Measurements from ENCODE around the gene PANK3. TPM values are rescaled to one million over a fixed set of nuclear protein-coding genes. Genes with fewer than 3 reads are reported as not detected.

The PANK3 gene
- total RNA-seq, 1 donor: 71.7 TPM

DNA sequence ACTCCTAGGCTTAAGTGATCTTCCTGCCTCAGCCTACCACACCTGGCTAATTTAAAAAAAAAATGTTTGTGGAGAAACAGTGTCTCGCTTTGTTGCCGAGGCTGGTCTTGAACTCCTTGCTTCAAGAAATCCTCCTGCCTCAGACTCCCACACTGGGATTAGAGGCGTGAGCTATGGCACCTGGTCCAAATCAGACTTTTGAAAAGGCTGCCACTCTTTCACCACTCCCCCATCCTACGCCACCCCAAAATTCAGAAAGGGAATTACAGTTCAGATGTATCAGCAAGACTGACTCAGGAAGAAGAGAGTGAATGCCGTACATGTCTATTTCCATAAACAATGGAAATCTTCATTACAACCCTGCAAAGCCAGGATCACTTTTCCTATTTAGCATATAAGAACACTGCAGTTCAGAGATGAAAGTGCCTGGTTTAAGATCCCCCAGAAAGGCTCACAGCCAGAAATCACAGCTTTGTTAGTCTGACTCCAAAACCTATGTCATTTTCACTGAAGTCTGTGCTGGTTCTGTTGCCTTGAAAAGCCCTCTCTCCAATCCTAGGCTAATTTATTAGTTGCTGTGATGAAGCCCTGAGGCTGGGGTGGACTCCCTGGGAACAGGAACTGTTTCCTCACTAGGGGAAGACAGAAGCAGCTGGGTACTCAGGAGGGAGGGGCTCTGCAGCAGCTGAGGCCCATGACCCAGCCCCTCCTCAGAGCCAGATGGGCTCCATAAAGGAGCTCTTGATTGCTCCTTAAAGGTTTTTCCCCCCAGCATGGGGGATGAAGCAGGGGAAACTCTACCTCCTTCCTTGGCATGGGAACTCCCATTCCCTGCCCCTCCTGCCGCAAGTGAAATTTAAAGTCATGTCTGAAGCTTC is 46.9 kb downstream of the PANK3 start:
- no peak overlapping the region for H3K4me3 ChIP-seq (ENCODE audit: low read depth, low read length)
- no peak for DNase-seq (ENCODE audit: low read depth)
- TF ChIP-seq, protein P1, sequence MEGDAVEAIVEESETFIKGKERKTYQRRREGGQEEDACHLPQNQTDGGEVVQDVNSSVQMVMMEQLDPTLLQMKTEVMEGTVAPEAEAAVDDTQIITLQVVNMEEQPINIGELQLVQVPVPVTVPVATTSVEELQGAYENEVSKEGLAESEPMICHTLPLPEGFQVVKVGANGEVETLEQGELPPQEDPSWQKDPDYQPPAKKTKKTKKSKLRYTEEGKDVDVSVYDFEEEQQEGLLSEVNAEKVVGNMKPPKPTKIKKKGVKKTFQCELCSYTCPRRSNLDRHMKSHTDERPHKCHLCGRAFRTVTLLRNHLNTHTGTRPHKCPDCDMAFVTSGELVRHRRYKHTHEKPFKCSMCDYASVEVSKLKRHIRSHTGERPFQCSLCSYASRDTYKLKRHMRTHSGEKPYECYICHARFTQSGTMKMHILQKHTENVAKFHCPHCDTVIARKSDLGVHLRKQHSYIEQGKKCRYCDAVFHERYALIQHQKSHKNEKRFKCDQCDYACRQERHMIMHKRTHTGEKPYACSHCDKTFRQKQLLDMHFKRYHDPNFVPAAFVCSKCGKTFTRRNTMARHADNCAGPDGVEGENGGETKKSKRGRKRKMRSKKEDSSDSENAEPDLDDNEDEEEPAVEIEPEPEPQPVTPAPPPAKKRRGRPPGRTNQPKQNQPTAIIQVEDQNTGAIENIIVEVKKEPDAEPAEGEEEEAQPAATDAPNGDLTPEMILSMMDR (IDR thresholded peaks at IDR 0.05; ENCODE audit: insufficient read depth, low read depth, low read length): no peak

DNA sequence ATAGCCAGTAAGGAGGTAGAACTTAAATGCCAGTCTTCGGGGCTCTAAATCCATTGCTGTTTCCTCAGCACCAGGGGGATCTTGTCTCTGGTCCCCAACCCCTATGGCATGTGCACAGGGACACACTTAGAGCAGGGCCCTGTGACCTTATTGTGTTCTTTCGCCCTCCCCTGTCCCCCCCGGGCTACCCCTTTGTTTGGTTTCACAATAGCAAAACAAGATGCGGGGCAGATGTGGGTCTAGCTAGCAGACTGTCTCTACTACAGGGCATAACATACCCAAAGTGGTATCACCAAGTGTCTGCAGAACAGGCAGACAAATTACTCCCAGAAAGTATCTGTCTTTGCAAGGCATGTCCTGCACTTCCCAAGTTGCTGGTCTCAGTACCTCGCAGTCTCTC is 48.0 kb downstream of the PANK3 start:
- DNase-seq (ENCODE audit: low read depth): no peak
- TF ChIP-seq, protein P1 (IDR thresholded peaks at IDR 0.05; ENCODE audit: insufficient read depth, low read depth, low read length): no peak
- no peak overlapping the region for H3K4me3 ChIP-seq (ENCODE audit: low read depth, low read length)

DNA sequence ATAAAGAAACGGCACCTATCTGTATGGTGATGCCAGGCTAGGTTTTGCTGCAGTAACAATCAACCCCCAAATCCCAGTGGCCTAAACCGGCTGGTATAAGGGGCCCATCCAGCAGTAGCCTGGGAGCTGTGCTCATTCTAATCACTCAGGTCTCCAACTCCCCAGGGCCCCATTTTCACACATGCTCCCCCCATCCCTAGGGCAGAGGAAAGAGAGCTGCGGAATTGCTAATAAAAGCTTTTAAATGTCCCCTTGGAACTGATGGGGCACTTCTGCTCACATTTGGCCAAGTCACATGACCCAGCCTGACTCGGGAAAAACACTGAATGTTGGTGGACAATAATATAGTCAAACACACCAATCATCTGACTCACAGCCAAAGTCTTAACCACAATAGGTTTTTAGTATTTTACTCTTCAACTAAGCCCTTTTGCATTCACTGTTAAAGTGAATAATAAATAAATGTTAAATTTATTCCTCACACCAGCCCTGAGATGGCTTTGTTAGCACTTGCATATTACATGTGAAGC is 48.5 kb downstream of the PANK3 start:
- TF ChIP-seq, protein P1 (IDR thresholded peaks at IDR 0.05; ENCODE audit: insufficient read depth, low read depth, low read length): no peak
- H3K4me3 ChIP-seq (ENCODE audit: low read depth, low read length): no peak overlapping the region
- no peak for DNase-seq (ENCODE audit: low read depth)

DNA sequence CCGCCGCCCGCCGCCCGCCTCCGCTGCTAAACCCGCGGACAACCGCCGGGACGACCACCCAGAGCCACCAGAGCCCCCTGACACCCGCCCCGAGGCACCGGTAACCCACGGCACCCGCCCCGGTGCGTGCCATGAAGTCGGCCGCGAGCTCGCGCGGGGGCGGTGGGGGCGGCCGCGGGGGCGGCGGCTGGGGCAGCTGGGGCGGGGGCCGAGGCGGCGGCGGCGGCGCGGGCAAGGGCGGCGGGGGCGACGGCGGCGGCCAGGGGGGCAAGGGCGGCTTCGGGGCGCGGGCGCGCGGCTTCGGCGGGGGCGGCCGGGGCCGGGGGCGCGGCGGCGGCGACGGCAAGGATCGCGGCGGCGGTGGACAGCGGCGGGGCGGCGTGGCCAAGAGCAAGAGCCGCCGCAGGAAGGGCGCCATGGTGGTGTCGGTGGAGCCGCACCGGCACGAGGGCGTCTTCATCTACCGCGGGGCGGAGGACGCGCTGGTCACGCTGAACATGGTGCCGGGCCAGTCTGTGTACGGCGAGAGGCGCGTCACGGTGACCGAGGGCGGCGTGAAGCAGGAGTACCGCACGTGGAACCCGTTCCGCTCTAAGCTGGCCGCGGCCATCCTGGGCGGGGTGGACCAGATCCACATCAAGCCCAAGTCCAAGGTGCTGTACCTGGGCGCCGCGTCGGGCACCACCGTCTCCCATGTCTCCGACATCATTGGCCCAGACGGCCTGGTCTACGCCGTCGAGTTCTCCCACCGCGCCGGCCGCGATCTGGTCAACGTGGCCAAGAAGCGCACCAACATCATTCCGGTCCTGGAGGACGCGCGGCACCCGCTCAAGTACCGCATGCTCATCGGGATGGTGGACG is 49.6 kb downstream of the PANK3 start:
- H3K4me3 ChIP-seq (ENCODE audit: low read depth, low read length): peak overlapping the region; percentile 32
- DNase-seq (ENCODE audit: low read depth): peak; percentile 4
- TF ChIP-seq, protein P1 (IDR thresholded peaks at IDR 0.05; ENCODE audit: insufficient read depth, low read depth, low read length): no peak

DNA sequence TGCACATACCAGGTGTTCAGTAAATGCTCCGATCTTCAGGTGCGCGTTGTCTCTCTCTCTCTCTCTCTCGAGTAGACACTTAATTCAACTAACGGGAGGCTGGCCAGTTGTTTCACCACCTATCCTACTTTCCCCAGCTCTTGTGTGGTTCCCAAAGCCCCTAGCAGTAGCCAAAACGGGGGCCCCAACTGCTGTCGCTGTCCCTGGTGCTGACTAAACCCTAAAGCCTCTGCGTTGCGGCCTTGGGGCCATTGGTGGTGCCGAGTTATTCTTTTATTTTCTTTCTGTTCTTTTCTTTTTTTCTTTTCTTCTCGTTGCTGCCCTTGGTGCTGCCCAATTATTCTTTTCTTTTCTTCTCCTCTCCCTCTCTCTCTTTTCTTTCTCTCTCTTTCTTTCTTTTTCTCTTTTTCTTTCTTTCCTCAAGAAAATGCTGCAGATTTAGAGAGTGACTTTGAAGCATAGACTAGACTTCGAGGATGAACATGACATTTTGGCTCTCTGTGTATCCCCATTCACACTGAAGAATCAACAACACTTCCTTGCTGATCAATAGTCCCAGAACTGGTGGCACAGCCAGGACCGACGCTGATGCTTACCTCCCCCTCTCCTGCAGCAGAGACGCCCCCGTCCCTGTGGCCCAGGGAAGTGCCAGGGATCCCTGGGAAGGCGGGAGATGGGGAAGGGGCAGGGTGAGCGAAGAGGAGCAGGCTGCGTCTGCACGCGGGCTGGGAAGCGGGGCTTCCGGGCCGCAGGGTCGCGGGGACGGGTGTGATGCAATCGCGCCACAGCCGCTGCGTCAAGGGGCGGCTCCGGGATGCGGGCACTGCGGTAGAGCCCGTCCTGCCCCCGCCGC is 50.4 kb downstream of the PANK3 start, which contains the start of gene FBLL1:
FBLL1 (plus strand) TSS at position 785 of the 853 bp plus-strand sequence. CDS start 200 bp downstream, outside the sequence.
- peak; percentile 28 for DNase-seq (ENCODE audit: low read depth)
- TF ChIP-seq, protein P1 (IDR thresholded peaks at IDR 0.05; ENCODE audit: insufficient read depth, low read depth, low read length): no peak
- peak within 1 kb of the TSS; percentile 40 for H3K4me3 ChIP-seq (ENCODE audit: low read depth, low read length)
